RWPE2 (cell line): Measurements from ENCODE around the gene FXYD2.

ENCODE experiments used
- ATAC-seq: fragments of 200-7000 bp; cut with Tn5 transposase; 3 replicates; pipeline ENCODE4 v1.9.1; 2021; ENCODE audit warnings: low read depth
- DNase-seq: peaks from one replicate; pipeline ENCODE4 v3.0.0-alpha.2; 2020; ENCODE audit warnings: low spot score
- H3K27ac ChIP-seq: fragments of 450-650 bp; 2 replicates; pipeline ENCODE4 v1.5.1; 2017; ENCODE audit warnings: mild to moderate bottlenecking; ENCODE audit not compliant: poor library complexity, severe bottlenecking
- H3K27me3 ChIP-seq: fragments of 250-450 bp; sonication (Bioruptor Pico); 2 replicates; pipeline ENCODE4 v1.5.1; 2021; ENCODE audit warnings: mild to moderate bottlenecking, moderate library complexity; ENCODE audit not compliant: insufficient read depth, poor library complexity, severe bottlenecking
- H3K36me3 ChIP-seq: fragments of 250-450 bp; sonication (Bioruptor Pico); 2 replicates; pipeline ENCODE4 v1.5.1; 2020; ENCODE audit warnings: low read depth, mild to moderate bottlenecking, moderate library complexity
- H3K4me1 ChIP-seq: fragments of 250-450 bp; sonication (Bioruptor Pico); 2 replicates; pipeline ENCODE4 v1.5.1; 2021; ENCODE audit warnings: mild to moderate bottlenecking, moderate library complexity; ENCODE audit not compliant: insufficient read depth, poor library complexity, severe bottlenecking
- H3K4me3 ChIP-seq: fragments of 250-450 bp; sonication (Bioruptor Pico); 2 replicates; pipeline ENCODE4 v1.5.1; 2021; ENCODE audit warnings: mild to moderate bottlenecking, moderate library complexity; ENCODE audit not compliant: severe bottlenecking
- H3K9me3 ChIP-seq: fragments of 250-450 bp; sonication (Bioruptor Pico); 2 replicates; pipeline ENCODE4 v1.5.1; 2021; ENCODE audit warnings: mild to moderate bottlenecking, moderate library complexity; ENCODE audit not compliant: severe bottlenecking
- TF ChIP-seq, protein P1 (sequence below): fragments of 450-650 bp; IDR thresholded peaks from one replicate; pipeline ENCODE4 v1.5.1; 2017; ENCODE audit warnings: mild to moderate bottlenecking, moderate library complexity; ENCODE audit not compliant: poor library complexity, severe bottlenecking

The FXYD2 gene

DNA sequence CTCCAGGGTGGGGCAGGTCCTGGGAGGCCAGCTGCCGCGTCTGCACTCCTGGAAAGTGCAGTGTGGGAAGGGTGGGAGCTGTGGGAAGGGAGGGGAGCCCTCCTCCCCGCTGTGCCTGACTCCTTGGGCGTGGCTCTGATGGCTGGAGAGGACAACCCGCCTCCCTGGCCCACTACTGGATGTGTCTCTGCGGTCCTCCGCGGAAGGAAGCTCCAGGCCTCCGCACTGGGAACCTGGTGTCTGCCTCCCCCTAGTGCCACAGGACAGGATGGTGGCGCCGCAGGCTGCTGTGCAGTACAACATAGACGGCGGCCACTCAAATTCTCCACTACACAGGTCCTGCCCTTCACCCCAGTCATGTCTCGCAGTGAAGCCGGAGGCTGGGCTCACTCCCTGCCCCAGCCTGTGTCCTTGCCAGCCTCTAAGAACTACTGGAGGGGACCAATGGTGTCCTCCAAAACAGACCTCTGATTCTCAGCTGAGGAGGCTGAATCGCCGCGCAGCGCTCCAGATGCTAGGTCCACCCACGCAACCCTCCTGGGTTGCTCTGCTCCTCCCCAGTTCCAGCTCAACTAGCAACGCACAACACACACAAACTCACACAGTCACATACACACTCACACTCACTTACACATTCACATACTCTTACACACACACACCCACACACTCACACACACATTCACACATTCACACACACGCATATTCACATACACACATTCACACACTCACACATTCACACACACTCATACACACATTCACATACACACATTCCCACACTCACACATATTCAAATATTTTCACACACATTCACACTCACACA lies 15.1 kb downstream of the FXYD2 start:
- H3K4me1 ChIP-seq, result no peaks in the 10 kb centered on the region
- H3K9me3 ChIP-seq, result no peaks in the 10 kb centered on the region
- DNase-seq (no peak), ATAC-seq (peak; percentile 88)
- TF ChIP-seq, protein P1, sequence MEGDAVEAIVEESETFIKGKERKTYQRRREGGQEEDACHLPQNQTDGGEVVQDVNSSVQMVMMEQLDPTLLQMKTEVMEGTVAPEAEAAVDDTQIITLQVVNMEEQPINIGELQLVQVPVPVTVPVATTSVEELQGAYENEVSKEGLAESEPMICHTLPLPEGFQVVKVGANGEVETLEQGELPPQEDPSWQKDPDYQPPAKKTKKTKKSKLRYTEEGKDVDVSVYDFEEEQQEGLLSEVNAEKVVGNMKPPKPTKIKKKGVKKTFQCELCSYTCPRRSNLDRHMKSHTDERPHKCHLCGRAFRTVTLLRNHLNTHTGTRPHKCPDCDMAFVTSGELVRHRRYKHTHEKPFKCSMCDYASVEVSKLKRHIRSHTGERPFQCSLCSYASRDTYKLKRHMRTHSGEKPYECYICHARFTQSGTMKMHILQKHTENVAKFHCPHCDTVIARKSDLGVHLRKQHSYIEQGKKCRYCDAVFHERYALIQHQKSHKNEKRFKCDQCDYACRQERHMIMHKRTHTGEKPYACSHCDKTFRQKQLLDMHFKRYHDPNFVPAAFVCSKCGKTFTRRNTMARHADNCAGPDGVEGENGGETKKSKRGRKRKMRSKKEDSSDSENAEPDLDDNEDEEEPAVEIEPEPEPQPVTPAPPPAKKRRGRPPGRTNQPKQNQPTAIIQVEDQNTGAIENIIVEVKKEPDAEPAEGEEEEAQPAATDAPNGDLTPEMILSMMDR, result peak; percentile 43
- no peak overlapping the region for H3K27ac ChIP-seq
- no peaks in the 10 kb centered on the region for H3K27me3 ChIP-seq
- H3K36me3 ChIP-seq, result no peaks in the 10 kb centered on the region
- no peak overlapping the region for H3K4me3 ChIP-seq

DNA sequence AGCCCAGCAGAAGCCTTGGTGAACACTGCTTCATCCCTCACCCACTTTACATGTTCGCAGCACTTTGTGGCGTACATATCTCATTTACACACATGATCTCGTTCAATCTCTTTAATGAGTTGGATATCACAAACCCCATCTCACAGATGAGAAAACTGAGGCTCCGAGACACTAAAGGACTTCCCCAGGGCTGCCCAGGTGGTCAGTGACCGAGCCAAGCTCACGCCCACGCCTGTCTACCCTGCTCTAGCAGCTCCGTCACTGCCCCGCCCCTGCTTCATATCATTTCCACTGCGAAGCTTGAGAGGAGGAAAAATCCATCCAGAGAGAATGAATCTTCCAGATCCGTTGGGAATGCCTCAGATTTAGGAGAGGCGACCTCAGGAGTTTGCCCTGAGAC lies 15.8 kb downstream of the FXYD2 start:
- Histone ChIP-seq H3K27ac (no peak overlapping the region), H3K4me3 (no peak overlapping the region), H3K36me3 (no peaks in the 10 kb centered on the region), H3K27me3 (no peaks in the 10 kb centered on the region), H3K4me1 (no peaks in the 10 kb centered on the region), H3K9me3 (no peaks in the 10 kb centered on the region)
- ATAC-seq (no peak), DNase-seq (no peak)
- TF ChIP-seq, protein P1, result no peak

DNA sequence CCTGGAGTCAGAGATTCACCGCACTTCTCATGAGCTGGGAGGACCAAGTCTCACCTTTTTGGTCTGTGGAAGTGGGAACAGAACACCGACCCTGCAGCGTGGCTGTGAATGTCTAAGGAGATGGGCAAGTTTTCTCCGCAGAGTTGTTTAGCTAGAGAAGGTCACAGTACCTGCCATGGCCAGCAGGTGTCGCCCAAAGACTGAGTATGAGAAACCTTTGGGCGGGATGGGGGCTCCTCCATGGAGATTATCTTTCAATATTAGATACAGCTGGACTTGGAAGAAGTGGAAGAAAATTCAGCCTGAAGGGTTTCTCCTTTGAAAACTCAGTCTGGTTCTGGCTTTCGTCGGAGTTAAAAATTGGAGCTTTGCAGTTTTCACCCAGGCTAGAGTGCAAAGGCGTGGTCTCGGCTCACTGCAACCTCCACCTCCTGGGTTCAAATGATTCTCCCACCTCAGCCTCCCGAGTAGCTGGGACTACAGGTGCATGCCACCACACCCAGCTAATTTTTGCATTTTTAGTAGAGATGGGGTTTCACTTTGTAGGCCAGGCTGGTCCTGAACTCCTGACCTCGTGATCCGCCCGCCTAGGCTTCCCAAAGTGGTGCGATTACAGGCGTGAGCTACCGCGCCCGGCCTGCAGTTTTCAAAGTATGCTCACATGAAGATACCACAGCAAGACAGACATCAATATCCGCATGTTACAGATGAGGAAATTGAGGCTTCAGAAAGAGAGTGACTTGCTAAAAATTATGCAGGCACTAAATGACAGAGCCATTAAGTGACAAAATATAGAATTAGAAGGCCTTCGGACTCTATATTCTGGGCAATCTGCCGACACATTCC lies 16.8 kb downstream of the FXYD2 start:
- ATAC-seq, result peak; percentile 59
- TF ChIP-seq, protein P1, result peak; percentile 86
- Histone ChIP-seq H3K36me3 (no peaks in the 10 kb centered on the region), H3K4me1 (no peaks in the 10 kb centered on the region), H3K9me3 (no peaks in the 10 kb centered on the region), H3K4me3 (no peak overlapping the region), H3K27me3 (no peaks in the 10 kb centered on the region), H3K27ac (no peak overlapping the region)
- no peak for DNase-seq

DNA sequence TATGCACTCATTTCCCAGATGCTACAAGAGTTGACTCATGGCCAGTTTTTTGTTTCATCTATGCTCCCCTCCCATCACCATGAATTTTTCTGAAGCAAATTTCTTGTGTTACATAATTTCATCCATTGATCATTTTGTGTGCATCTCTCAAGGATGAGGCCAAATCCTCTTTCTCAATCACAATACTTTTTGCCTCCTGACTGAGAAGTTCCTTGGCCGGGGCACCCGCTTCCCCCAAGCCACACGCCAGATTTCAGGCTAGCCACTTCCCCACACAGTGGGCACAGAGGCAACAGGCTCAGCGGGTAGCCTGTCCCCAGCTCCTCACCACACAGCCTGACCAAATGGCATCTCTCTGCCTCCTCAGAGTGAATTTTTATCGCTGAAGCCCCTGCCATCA lies 17.7 kb downstream of the FXYD2 start:
- TF ChIP-seq, protein P1, result no peak

DNA sequence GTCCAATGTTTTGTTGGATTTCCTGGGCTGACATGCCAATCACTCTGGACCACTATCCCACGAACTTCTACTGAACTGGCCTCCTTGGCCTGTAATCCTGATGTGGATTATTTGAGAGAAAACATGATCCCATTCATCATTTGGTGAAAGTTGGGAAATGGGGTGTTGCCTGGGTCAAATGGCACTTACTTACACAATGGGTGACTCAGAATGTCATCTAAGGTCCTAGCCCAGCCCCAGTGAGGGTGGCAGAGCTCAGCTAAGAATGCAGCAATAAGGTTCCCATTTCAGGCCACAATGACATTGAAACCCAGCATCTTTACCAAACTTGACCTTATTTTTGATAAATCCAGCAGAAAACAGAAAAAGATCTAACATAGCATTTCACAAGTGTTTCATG lies 19.5 kb downstream of the FXYD2 start:
- H3K9me3 ChIP-seq, result no peaks in the 10 kb centered on the region
- no peak overlapping the region for H3K4me3 ChIP-seq
- DNase-seq (no peak), ATAC-seq (no peak)
- no peaks in the 10 kb centered on the region for H3K36me3 ChIP-seq
- H3K27me3 ChIP-seq, result peaks cover 12% of the 10 kb centered on the region
- no peak overlapping the region for H3K27ac ChIP-seq
- TF ChIP-seq, protein P1, result no peak
- no peaks in the 10 kb centered on the region for H3K4me1 ChIP-seq

More for the DNA sequence above, 17.7 kb downstream of the FXYD2 start:
- Histone ChIP-seq H3K4me1 (no peaks in the 10 kb centered on the region), H3K27me3 (no peaks in the 10 kb centered on the region), H3K4me3 (no peak overlapping the region), H3K27ac (no peak overlapping the region), H3K9me3 (no peaks in the 10 kb centered on the region), H3K36me3 (no peaks in the 10 kb centered on the region)
- ATAC-seq, result no peak
- no peak for DNase-seq
